K562 (cell line): ENCODE measurements around the gene LRRC7.

Experiments used
- FOSL1 ChIP-seq: fragments of 200-800 bp; sonication (Bioruptor generic); conservative IDR thresholded peaks from 2 replicates; pipeline ENCODE4 v1.6.1; 2016; ENCODE audit warnings: missing genetic modification characterization, missing compliant biosample characterization
- FOXP1 ChIP-seq: sonication (generic); formaldehyde crosslinking; IDR thresholded peaks from 2 replicates; pipeline ENCODE4 v1.8.0; 2022; ENCODE audit warnings: mild to moderate bottlenecking, missing genetic modification reagents
- MAFK ChIP-seq: IDR thresholded peaks from 2 replicates; pipeline ENCODE4 v1.6.1; 2011; ENCODE audit warnings: low read length, improper control_type of control experiment
- SMARCB1 ChIP-seq: IDR thresholded peaks from 2 replicates; pipeline ENCODE4 v1.6.1; 2011; ENCODE audit warnings: improper control_type of control experiment, low read depth; ENCODE audit not compliant: insufficient read length
- ZFP30 ChIP-seq: fragments of 250-450 bp; sonication (Bioruptor Pico); IDR thresholded peaks from 2 replicates; pipeline ENCODE4 v1.8.0; 2022; ENCODE audit warnings: moderate library complexity, mild to moderate bottlenecking, inconsistent platforms, borderline replicate concordance
- ZFX ChIP-seq: sonication (generic); formaldehyde crosslinking; IDR thresholded peaks from 2 replicates; pipeline ENCODE4 v1.8.0; 2022; ENCODE audit warnings: mild to moderate bottlenecking, missing genetic modification reagents, moderate library complexity
- ZNF699 ChIP-seq: fragments of 250-450 bp; sonication (Bioruptor Pico); IDR thresholded peaks from 2 replicates; pipeline ENCODE4 v1.8.0; 2021; ENCODE audit warnings: mild to moderate bottlenecking, moderate library complexity; ENCODE audit not compliant: insufficient replicate concordance
- TF ChIP-seq, protein P1 (sequence below), 3 experiments: IDR thresholded peaks in 2 of 3; conservative IDR thresholded peaks in 1 of 3; 2 replicates each; pipeline ENCODE4 v1.5.1; 2011 to 2012; ENCODE audit warnings: low read length in 3 of 3, mild to moderate bottlenecking in 3 of 3, control low read depth in 2 of 3, improper control_type of control experiment in 1 of 3, inconsistent platforms in 1 of 3, low read depth in 1 of 3, mixed read lengths in 1 of 3, moderate library complexity in 1 of 3; ENCODE audit not compliant: insufficient read depth in 2 of 3

DNA sequence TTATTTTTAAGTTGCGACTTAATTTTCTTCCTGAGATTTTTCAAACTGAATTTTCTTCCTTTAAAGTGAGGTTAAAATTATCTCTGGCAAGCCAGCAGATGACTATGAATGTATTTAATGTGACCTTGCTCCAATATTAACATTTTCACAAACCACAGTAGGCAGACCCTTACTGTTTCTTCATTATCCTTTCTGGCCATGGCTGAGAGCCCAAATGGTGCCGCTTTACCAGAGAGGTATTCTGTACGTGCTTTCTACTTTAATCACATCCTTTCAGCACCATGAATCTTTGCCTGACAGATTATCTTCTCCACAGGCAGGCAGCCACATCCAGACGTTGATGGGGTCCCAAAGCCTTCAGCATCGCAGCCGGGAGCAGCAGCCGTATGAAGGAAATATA is 508.0 kb downstream of the LRRC7 start:
- TF ChIP-seq ZNF699 (CRISPR knock-in tag): no peak
- no peak for TF ChIP-seq ZFX (CRISPR knock-in tag)
- TF ChIP-seq, protein P1, sequence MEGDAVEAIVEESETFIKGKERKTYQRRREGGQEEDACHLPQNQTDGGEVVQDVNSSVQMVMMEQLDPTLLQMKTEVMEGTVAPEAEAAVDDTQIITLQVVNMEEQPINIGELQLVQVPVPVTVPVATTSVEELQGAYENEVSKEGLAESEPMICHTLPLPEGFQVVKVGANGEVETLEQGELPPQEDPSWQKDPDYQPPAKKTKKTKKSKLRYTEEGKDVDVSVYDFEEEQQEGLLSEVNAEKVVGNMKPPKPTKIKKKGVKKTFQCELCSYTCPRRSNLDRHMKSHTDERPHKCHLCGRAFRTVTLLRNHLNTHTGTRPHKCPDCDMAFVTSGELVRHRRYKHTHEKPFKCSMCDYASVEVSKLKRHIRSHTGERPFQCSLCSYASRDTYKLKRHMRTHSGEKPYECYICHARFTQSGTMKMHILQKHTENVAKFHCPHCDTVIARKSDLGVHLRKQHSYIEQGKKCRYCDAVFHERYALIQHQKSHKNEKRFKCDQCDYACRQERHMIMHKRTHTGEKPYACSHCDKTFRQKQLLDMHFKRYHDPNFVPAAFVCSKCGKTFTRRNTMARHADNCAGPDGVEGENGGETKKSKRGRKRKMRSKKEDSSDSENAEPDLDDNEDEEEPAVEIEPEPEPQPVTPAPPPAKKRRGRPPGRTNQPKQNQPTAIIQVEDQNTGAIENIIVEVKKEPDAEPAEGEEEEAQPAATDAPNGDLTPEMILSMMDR (IDR thresholded peaks at IDR 0.05 in 2 of 3, conservative IDR thresholded peaks at IDR 0.05 in 1 of 3; ENCODE audit: insufficient read depth in 2 of 3, low read depth in 1 of 3, low read length in 3 of 3): no peak
- TF ChIP-seq MAFK: no peak
- TF ChIP-seq SMARCB1: no peak
- no peak for TF ChIP-seq FOXP1 (CRISPR knock-in tag)
- TF ChIP-seq FOSL1 (tag): no peak
- TF ChIP-seq ZFP30 (CRISPR knock-in tag): no peak
